IPS DF 6.9 (cell line): Measurements from ENCODE around the gene TMEM245.
"Not testable (repeated sequence)": the region's sequence is repeated elsewhere in the genome, so short reads cannot be mapped to it uniquely, and the experiment has no call there.

ENCODE experiments used
- DNase-seq: peaks from one replicate; pipeline ENCODE4 v3.0.0-alpha.2; 2013; ENCODE audit warnings: low read depth, low spot score
- H3K27ac ChIP-seq: one replicate; pipeline ENCODE4 v1.5.1; 2013; ENCODE audit warnings: low read length, control low read depth
- H3K27me3 ChIP-seq: 2 replicates; pipeline ENCODE4 v1.6.1; 2013; ENCODE audit warnings: mild to moderate bottlenecking, low read length; ENCODE audit not compliant: control insufficient read depth, insufficient read depth
- H3K36me3 ChIP-seq: 2 replicates; pipeline ENCODE4 v1.6.1; 2013; ENCODE audit warnings: low read length; ENCODE audit not compliant: control insufficient read depth, insufficient read depth
- H3K4me1 ChIP-seq: 2 replicates; pipeline ENCODE4 v1.6.1; 2013; ENCODE audit warnings: low read length; ENCODE audit not compliant: control insufficient read depth, insufficient read depth
- H3K4me3 ChIP-seq: 2 replicates; pipeline ENCODE4 v1.5.1; 2013; ENCODE audit warnings: mild to moderate bottlenecking, low read length
- H3K9me3 ChIP-seq: 2 replicates; pipeline ENCODE4 v1.6.1; 2013; ENCODE audit warnings: low read length, inconsistent platforms; ENCODE audit not compliant: control insufficient read depth, insufficient read depth
- WGBS: extraction: QIAGEN DNeasy Blood & Tissue Kit; methylation state at CpG from one replicate; pipeline ENCODE4 v1.1.7; 2013; ENCODE audit warnings: mixed read lengths, missing lambda C conversion rate; ENCODE audit not compliant: insufficient read length, insufficient coverage; 5-methylcytosine and 5-hydroxymethylcytosine counted together

TMEM245 gene

GRCh38 chr9:109072133-109072692 is 47.5 kb downstream of the TMEM245 start:
- Histone ChIP-seq H3K4me3 (no peak overlapping the region), H3K4me1 (no peaks in the 10 kb centered on the region), H3K27ac (no peak overlapping the region), H3K36me3 (peaks cover 8% of the 10 kb centered on the region; the same call in 1 of the 2 replicates), H3K27me3 (no peaks in the 10 kb centered on the region), H3K9me3 (no peaks in the 10 kb centered on the region)
- no CpG with 5 or more reads among the region's 8 CpGs for WGBS
- DNase-seq, result no peak

GRCh38 chr9:109068764-109069163 is 51.0 kb downstream of the TMEM245 start:
- no CpG with 5 or more reads among the region's 1 CpG for WGBS
- Histone ChIP-seq H3K4me1 (no peaks in the 10 kb centered on the region), H3K9me3 (no peaks in the 10 kb centered on the region), H3K4me3 (no peak overlapping the region), H3K36me3 (peaks cover 15% of the 10 kb centered on the region; the same call in 1 of the 2 replicates), H3K27me3 (no peaks in the 10 kb centered on the region), H3K27ac (no peak overlapping the region)
- DNase-seq, result no peak

GRCh38 chr9:109064963-109065702 is 54.6 kb downstream of the TMEM245 start:
- Histone ChIP-seq H3K4me3 (no peak overlapping the region), H3K36me3 (peaks cover 12% of the 10 kb centered on the region; the same call in 1 of the 2 replicates), H3K27ac (no peak overlapping the region), H3K4me1 (no peaks in the 10 kb centered on the region), H3K9me3 (no peaks in the 10 kb centered on the region), H3K27me3 (no peaks in the 10 kb centered on the region)
- WGBS, result no CpG with 5 or more reads among the region's 2 CpGs
- no peak for DNase-seq

- H3K27me3 ChIP-seq, result no peaks in the 10 kb centered on the region
- WGBS, result no CpG with 5 or more reads among the region's 2 CpGs
- H3K27ac ChIP-seq, result no peak overlapping the region
- H3K4me3 ChIP-seq, result no peak overlapping the region
- H3K4me1 ChIP-seq, result no peaks in the 10 kb centered on the region
- no peak for DNase-seq
- peaks cover 13% of the 10 kb centered on the region; the same call in 1 of the 2 replicates for H3K36me3 ChIP-seq
- H3K9me3 ChIP-seq, result no peaks in the 10 kb centered on the region
Measured at GRCh38 chr9:109063760-109064159, 56.0 kb downstream of the TMEM245 start.

GRCh38 chr9:109062543-109062942 is 57.2 kb downstream of the TMEM245 start:
- no peak overlapping the region for H3K4me3 ChIP-seq
- no peaks in the 10 kb centered on the region for H3K9me3 ChIP-seq
- H3K36me3 ChIP-seq, result peaks cover 15% of the 10 kb centered on the region; the same call in 1 of the 2 replicates
- WGBS, result no CpG with 5 or more reads among the region's 6 CpGs
- no peaks in the 10 kb centered on the region for H3K4me1 ChIP-seq
- no peak overlapping the region for H3K27ac ChIP-seq
- DNase-seq, result no peak
- H3K27me3 ChIP-seq, result no peaks in the 10 kb centered on the region

GRCh38 chr9:109060191-109060590 is 59.6 kb downstream of the TMEM245 start:
- no peaks in the 10 kb centered on the region for H3K9me3 ChIP-seq
- H3K36me3 ChIP-seq, result peaks cover 13% of the 10 kb centered on the region; the same call in 1 of the 2 replicates
- H3K4me1 ChIP-seq, result no peaks in the 10 kb centered on the region
- no CpG with 5 or more reads among the region's 3 CpGs for WGBS
- no peak overlapping the region for H3K27ac ChIP-seq
- no peaks in the 10 kb centered on the region for H3K27me3 ChIP-seq
- no peak overlapping the region for H3K4me3 ChIP-seq
- DNase-seq, result no peak

GRCh38 chr9:109053121-109053520 is 66.6 kb downstream of the TMEM245 start:
- not testable (repeated sequence) for H3K9me3 ChIP-seq, H3K4me3 ChIP-seq, H3K4me1 ChIP-seq, DNase-seq, H3K27me3 ChIP-seq, H3K27ac ChIP-seq
- H3K36me3 ChIP-seq, result peaks cover 10% of the 10 kb centered on the region; the same call in 1 of the 2 replicates
- no CpG with 5 or more reads among the region's 4 CpGs for WGBS

GRCh38 chr9:109052416-109052815 is 67.3 kb downstream of the TMEM245 start:
- Histone ChIP-seq H3K4me1 (no peaks in the 10 kb centered on the region), H3K36me3 (peaks cover 10% of the 10 kb centered on the region; the same call in 1 of the 2 replicates), H3K4me3 (no peak overlapping the region), H3K27ac (no peak overlapping the region), H3K27me3 (no peaks in the 10 kb centered on the region), H3K9me3 (no peaks in the 10 kb centered on the region)
- no peak for DNase-seq
- WGBS, result no CpG with 5 or more reads among the region's 2 CpGs

GRCh38 chr9:109051733-109052132 is 68.0 kb downstream of the TMEM245 start:
- H3K27me3 ChIP-seq, result no peaks in the 10 kb centered on the region
- H3K27ac ChIP-seq, result no peak overlapping the region
- H3K9me3 ChIP-seq, result no peaks in the 10 kb centered on the region
- no peak for DNase-seq
- H3K36me3 ChIP-seq, result peaks cover 10% of the 10 kb centered on the region; the same call in 1 of the 2 replicates
- no peaks in the 10 kb centered on the region for H3K4me1 ChIP-seq
- WGBS, result no CpG with 5 or more reads among the region's 1 CpG
- H3K4me3 ChIP-seq, result no peak overlapping the region

- WGBS, result no CpG with 5 or more reads among the region's 7 CpGs
- no peaks in the 10 kb centered on the region for H3K27me3 ChIP-seq
- H3K9me3 ChIP-seq, result no peaks in the 10 kb centered on the region
- H3K36me3 ChIP-seq, result peaks cover 8% of the 10 kb centered on the region; the same call in 1 of the 2 replicates
- no peak overlapping the region for H3K4me3 ChIP-seq
- no peak overlapping the region for H3K27ac ChIP-seq
- no peak for DNase-seq
- H3K4me1 ChIP-seq, result no peaks in the 10 kb centered on the region
Measured at GRCh38 chr9:109050444-109050843, 69.3 kb downstream of the TMEM245 start.
